GM12801 (cell line): ENCODE measurements around the gene GGA2.

Experiments
- TF ChIP-seq, protein P1 (sequence below): IDR thresholded peaks from one replicate; pipeline ENCODE4 v1.5.1; 2011; ENCODE audit warnings: control low read depth; ENCODE audit not compliant: insufficient read length; ENCODE audit errors: extremely low read depth

GGA2 gene

DNA sequence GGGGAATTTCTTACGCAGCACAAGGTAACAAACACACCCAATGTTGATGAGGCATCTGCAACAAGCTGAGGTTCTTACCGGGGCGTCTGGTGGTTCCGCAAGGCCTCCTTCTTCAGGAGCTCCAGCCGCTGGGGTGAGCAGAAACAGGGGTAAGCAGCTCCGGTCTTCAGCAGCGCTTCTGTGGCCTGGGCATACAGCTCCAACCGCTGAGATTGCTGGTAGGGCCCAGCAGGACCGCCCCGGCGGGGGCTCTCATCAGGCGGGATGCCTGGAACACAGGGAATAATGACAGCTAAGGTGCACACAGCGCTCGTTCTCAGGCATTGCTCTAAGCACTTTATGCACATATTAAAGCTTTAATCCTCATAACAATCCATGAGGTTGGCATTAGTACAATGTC is 34.1 kb upstream of the GGA2 start:
- TF ChIP-seq, protein P1, sequence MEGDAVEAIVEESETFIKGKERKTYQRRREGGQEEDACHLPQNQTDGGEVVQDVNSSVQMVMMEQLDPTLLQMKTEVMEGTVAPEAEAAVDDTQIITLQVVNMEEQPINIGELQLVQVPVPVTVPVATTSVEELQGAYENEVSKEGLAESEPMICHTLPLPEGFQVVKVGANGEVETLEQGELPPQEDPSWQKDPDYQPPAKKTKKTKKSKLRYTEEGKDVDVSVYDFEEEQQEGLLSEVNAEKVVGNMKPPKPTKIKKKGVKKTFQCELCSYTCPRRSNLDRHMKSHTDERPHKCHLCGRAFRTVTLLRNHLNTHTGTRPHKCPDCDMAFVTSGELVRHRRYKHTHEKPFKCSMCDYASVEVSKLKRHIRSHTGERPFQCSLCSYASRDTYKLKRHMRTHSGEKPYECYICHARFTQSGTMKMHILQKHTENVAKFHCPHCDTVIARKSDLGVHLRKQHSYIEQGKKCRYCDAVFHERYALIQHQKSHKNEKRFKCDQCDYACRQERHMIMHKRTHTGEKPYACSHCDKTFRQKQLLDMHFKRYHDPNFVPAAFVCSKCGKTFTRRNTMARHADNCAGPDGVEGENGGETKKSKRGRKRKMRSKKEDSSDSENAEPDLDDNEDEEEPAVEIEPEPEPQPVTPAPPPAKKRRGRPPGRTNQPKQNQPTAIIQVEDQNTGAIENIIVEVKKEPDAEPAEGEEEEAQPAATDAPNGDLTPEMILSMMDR = no peak

DNA sequence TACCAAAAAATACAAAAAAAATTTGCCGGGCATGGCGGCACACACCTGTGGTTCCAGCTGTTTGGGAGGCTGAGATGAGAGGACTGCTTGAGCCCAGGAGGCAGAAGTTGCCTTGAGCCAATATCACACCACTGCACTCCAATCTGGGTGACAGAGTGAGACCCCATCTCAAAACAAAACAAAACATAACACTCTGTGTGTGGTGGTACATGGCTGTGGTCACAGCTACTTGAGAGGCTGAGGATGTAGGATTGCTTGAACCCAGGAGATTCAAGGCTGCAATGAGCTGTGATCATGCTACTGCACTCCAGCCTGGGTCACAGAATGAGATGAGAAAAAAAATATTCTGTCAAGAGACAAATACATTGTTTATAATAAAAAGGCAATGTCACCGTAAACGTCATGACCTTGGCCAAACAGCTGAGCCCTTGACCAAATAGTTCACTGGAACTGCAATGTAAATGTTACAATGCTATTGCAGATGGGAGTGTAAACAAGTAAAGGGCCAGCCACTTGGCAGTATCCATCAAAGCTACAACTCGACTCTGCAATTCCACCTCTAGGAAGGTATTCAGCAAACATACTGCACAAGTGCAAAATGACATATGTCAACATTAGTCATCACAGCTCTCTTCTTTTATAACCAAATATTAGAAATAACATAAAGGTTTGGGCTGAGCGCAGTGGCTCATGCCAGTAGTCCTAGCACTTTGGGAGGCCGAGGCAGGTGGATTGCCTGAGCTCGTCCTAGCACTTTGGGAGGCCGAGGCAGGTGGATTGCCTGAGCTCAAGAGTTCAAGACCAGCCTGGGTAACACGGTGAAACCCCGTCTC is 29.9 kb upstream of the GGA2 start:
- TF ChIP-seq, protein P1 = no peak

DNA sequence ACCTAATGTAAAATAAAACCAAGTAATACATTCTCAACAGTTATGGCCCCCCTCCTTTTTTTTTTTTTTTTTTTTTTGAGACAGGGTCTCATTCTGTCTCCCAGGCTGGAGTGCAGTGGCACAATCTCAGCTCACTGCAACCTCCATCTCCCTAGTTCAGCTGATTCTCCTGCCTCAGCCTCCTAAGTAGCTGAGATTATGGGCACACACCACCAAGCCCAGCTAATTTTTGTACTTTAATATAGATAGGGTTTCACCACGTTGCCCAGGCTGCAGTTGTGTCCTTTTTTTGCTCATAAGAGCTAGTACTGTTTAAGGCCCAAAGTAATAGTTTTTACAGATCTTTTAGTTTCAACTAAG is 28.6 kb upstream of the GGA2 start:
- TF ChIP-seq, protein P1 = no peak

DNA sequence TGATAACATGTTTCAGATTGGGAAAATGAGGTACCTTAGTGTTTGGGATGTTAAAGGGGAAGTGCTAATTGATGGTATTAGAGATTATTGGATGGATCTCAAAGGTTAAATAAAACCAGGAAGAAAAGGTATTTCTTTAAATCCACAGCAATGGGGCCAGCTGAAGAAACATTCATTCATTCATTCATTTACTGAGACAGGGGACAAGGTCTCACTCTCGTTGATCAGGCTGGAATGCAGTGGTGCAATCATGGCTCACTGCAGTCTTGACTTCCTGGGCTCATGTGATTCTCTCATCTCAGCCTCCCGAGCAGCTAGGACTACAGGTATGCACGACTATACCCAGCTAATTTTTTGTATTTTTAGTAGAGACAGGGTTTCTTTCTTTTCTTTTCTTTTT is 27.1 kb upstream of the GGA2 start:
- TF ChIP-seq, protein P1 = no peak

DNA sequence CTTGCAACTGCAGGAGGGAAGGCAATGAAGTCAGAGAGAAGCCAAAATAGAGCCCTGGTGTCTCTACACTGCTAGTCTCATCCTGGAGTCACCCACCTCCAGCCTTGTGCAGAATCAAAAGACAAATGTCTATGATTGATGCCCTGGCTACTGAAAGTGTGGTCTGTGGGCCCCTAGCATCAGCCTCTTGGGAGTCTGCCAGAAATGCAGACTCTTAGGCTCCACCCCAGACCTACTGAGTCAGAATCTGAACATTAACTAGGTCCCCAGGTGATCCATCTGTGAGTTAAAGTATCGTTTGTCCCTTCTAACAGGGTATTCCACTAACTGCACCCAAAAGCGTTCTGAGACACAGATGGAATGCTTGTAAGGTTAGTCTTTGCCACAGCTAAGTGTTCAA is 25.6 kb upstream of the GGA2 start:
- TF ChIP-seq, protein P1 = no peak

DNA sequence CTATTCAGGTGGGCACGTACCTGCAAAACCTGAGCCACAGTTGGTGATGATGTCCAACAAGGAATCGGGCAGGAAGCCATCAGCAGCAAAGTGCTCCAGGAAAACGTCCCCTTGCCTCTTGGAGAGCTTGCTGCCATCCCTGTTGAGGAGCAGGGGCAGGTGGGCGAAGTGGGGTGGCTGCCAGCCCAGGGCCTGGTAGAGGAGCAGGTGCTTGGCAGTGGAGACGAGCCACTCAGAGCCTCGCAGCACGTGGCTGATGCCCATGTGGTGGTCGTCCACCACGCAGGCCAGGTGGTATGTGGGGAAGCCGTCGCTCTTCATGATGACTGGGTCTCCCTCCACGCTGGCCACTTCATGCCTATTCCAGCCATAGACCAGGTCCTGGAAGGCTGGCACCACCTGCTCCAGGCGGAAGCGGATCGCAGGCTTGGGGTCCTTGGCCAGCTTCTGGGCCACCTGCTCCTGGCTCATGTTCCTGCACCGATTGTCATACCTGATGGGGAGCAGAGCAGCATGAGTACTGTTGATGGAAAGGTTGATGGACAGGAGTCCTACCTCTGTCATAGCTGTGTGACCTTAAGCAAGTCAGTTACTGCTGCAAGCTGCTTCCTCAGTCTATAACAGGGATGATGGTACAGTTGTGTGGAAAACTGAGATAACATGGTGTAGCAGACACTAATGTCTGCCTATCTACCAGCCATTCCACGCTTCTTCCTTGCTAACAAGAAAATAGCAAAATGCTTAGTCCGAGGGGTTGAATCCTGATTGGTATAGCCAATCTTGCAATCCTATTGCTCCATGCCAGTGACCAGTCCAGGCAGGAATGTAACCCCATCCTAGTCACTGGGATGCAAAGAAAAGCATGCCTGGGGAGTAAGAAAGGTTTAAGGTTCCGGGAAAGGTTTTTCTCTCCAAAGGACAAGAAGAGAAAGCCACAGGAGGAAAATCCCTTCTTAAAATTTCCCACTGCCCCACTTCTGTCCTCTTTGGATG is 24.9 kb upstream of the GGA2 start:
- TF ChIP-seq, protein P1 = no peak

DNA sequence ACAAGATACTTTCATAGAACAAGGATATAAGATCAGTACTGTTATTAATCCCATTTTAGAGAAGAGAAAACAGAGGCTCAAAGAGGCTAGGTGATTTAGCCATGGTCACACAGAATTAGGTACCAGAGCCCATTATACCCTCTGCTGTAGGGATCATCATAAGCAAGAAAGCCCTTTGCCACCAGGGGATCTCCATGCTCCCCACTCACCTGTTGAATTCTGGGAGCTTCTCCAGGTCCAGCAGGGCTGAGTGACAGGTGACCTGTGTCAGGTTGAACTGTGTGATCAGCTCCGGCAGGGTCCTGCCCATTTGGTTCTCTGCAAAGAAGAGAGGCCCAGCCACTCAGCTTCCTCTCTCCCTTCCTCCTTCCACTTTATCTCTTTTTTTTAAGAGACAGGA is 22.2 kb upstream of the GGA2 start:
- TF ChIP-seq, protein P1 = no peak
